Left forelimb (tissue), 1 donor: ENCODE measurements around the gene EPN3.

Experiments
- DNase-seq: peaks from one replicate; pipeline ENCODE4 v3.0.0-alpha.2; 2018; ENCODE audit warnings: low spot score

The EPN3 gene

GRCh38 chr17:50570032-50570431, 37.5 kb downstream of the EPN3 start:
- no peak for DNase-seq

GRCh38 chr17:50570528-50570927, 38.0 kb downstream of the EPN3 start:
- DNase-seq = no peak

DNA sequence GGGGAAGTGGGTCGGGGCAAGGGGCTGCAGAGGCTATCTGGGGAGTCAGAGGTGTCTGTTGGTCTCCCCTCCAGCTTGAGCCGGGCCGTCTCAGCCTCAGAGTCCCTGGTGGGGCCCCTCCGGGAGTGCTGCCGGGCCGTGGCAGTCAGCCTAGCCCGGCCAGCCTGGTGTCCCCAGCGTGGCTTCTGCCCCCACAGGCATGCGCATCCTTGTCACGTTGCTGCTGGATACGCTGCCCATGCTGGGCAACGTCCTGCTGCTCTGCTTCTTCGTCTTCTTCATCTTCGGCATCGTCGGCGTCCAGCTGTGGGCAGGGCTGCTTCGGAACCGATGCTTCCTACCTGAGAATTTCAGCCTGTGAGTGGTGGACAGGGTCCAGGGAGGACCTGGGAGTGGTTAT, 39.1 kb downstream of the EPN3 start:
- DNase-seq = no peak

- DNase-seq = no peak
These were observed 40.0 kb downstream of the EPN3 start for GRCh38 chr17:50572541-50572940.

GRCh38 chr17:50573866-50574611, 41.5 kb downstream of the EPN3 start:
- DNase-seq = no peak

- DNase-seq = no peak
These were observed 43.2 kb downstream of the EPN3 start for GRCh38 chr17:50575581-50576210.

GRCh38 chr17:50576864-50577263, 44.3 kb downstream of the EPN3 start:
- no peak for DNase-seq

DNA sequence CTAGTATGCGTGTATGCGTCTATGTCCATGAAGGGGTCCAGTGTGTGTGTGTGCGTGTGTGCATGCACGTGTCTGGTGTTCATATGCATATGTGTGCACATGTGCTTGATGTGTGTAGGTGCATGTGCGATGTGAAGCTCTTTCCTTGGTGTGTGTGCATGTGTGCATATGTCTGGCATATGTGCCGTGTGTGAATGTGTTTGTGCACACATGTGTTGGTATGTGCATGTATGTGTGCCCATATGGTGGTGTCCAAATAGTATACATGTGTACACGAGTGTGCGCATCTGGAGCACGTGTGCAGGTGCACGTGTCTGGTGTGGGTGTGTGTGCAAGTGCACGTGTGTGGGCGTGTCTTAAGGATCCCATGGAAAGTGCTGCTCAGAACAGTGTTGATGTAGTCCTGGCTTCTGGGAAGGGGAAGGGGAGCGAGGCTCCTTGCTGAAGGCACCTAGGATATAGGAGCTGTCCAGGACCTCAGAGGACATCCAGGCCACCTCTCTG, 45.0 kb downstream of the EPN3 start:
- no peak for DNase-seq

- DNase-seq = no peak
These were observed 45.6 kb downstream of the EPN3 start for GRCh38 chr17:50578173-50578572.

GRCh38 chr17:50579399-50579798, 46.9 kb downstream of the EPN3 start:
- no peak for DNase-seq

GRCh38 chr17:50580646-50581045, 48.1 kb downstream of the EPN3 start:
- no peak for DNase-seq

DNA sequence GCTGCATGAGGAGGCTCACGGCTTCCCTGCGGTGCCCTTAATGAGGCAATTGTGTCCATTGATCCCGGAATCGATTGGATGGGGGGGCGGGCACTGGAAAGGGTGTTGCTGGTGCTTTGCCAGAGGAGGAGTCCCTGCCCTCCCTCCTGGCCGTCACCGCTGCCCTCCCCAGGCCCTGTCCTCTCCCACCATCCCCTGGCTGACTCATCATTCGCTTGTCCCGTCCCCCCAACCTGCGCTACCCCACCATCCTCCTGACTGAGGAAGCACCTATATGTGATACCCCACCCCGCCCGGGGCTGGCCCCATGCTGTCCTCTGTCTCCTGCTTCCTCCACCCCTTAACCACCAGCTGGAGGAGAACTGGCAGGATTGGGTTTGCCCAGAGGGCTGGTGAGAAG, 48.8 kb downstream of the EPN3 start:
- no peak for DNase-seq

DNA sequence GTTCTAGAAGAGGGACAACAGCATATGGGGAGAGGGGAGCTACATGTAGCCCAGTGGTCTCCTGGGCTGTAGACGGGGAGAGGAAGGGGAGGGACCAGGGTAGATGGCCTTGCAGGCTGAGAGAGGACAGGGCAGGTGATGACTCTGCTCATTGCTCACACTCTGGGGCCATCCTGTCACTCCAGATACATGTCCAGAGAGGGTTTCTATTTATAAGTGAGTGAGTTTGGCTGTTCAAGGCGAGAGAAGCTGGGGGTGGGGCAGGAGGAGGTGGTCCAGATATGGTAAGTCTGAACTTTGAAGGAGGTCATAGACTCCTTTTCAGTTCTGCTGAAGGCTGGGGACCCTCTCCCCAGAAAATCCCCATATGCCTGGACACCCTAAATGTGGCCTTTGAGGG, 50.2 kb downstream of the EPN3 start:
- no peak for DNase-seq

- no peak for DNase-seq
These were observed 51.1 kb downstream of the EPN3 start for GRCh38 chr17:50583641-50584040.

DNA sequence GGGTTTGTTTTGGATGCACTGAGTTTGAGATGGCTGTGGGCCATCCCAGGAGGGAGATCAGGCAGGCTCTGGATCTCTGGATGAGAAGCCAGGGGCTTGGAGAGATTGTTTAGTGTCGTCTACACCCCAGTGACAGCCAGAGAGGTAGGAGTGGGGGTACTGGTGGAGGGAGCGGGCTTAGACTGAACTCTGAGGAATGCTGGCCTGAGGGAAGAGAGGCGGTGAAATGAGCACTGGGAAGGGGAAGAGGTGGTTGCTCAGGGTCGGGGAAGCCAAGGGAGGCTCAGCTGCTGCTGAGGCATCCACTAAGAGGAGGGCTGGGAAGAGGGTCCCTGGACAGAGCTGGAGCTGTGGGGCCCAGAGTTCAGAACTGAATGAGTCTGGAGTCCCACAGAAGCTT, 51.6 kb downstream of the EPN3 start:
- no peak for DNase-seq

GRCh38 chr17:50584749-50585148, 52.2 kb downstream of the EPN3 start:
- no peak for DNase-seq

- no peak for DNase-seq
These were observed 52.8 kb downstream of the EPN3 start for GRCh38 chr17:50585346-50585745.

- no peak for DNase-seq
These were observed 53.4 kb downstream of the EPN3 start for GRCh38 chr17:50585891-50586290.

DNA sequence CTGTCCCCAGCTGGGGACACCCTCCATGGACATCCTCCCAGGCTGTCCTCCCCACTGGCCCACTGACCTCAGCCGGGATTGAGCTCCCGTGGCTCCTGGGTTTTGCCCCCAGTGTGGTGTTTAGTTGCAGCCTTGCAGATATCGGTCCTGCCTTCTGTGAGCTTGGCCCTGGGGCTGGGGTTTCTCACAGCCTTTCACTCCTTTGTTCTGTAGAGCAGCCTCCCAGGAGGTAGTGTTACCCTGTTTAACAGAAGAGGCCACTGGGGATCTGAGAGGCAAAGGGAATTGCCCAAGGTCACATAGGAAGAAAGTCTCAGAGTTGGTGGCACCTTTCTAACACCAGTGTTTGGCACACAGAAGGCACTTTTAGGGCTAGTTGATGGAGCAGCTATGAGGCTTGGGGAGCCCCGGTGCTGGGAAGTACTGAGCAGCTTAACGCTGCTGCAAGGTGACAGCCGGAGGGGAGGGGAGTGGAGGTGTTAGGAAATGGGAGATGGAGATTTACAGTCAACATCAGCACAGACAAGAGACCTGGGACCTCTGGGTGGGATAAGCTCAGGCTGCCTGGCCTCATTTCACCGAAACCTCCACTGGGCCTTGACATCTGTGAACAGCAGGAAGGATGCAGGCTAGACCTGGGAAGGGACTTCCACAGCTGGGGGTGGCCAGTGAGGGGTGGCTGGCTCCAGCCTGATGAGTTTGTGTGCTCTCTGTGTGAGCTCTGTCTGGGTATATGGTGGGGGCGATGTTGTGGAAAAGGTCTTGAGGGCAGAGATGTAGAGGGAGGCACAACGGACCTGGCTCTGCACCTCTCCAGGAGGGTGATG, 54.1 kb downstream of the EPN3 start:
- DNase-seq = no peak

- no peak for DNase-seq
These were observed 55.0 kb downstream of the EPN3 start for GRCh38 chr17:50587571-50587970.

DNA sequence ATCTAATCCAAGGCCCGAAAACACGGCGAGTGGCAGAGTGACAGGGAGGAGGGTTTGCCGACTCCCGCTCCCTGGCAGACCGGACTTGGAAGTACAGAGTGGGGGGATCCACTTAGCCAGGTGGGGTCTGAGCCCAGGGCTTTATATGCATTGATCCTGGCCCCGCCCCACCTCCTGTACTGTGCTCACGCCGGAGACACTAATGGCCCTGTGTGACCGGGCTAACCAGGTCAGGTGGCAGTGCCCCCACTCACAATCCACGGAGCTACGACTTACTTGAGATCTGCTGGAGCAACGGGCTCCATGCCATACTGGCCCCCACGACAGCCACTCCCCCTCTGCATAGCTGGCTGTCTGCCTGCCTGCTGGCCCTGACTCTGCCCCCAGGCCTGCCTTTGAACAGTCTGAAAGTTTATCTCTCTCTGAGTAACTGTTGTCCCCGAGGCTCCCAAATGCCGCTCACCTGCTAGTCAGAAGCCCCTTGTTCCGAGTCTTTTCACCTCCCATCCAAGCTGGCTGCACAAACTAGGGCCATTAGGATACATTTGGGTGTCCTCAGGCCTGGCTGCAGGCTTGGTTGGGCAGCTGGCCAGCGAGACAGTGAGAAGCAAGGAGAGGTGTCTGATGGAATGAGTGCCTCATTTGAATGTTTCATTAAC, 56.0 kb downstream of the EPN3 start:
- DNase-seq = no peak

DNA sequence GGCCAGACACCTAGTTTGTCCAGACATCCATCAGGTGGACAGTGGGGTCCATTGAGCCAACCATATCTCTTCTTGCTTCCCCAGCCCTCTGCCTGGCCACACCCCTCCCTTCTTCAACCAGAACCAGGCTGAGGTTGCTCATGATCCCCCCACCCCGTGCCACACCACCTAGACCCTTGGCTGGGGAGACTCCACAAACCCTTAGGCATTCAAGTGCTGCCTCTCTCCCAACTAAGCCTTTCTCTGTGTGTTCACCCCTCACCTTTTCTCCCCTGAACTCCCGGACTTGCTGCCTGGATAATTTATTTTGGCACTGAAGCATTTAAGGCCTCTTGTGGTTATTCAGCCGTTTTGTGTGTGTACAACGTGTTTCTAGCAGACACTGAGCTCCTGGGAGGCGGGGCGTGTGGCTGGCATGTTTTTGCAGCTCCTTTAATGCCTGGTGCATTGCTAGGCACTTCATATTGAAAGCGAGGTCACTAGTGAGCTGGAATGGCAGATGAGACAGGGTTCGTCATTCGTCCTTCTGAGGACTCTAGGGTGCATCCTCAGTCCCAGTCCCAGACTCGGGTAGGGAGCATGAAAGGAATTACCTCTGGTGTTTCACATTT, 56.7 kb downstream of the EPN3 start:
- DNase-seq = no peak
